Memory B cell (primary cell): Measurements from ENCODE around the gene CSTF2.
"Not testable (repeated sequence)": the region's sequence is repeated elsewhere in the genome, so short reads cannot be mapped to it uniquely, and the experiment has no call there.

ENCODE experiments used
- ATAC-seq: fragments of 150-1000 bp; cut with Tn5 transposase; 2 replicates; pipeline ENCODE4 v1.10.0; 2021; ENCODE audit warnings: low read depth, mild to moderate bottlenecking, moderate library complexity
- DNase-seq, 2 donors: peaks; one replicate each; pipeline ENCODE4 v3.0.0; 2022; ENCODE audit warnings: low spot score in 2 of 2
- H3K27ac Mint-ChIP-seq: one replicate; pipeline ENCODE4 v1.8.0; 2022; ENCODE audit warnings: mild to moderate bottlenecking, moderate library complexity, mixed read lengths
- H3K27me3 Mint-ChIP-seq: one replicate; pipeline ENCODE4 v1.8.0; 2022; ENCODE audit warnings: mixed read lengths
- H3K36me3 Mint-ChIP-seq: one replicate; pipeline ENCODE4 v1.8.0; 2022; ENCODE audit warnings: mild to moderate bottlenecking, mixed read lengths
- H3K4me1 Mint-ChIP-seq: one replicate; pipeline ENCODE4 v1.8.0; 2022; ENCODE audit warnings: mixed read lengths
- H3K4me3 Mint-ChIP-seq: one replicate; pipeline ENCODE4 v1.8.0; 2022; ENCODE audit warnings: mild to moderate bottlenecking, moderate library complexity, mixed read lengths
- H3K9me3 Mint-ChIP-seq: one replicate; pipeline ENCODE4 v1.8.0; 2022; ENCODE audit warnings: mixed read lengths

Gene CSTF2, protein sequence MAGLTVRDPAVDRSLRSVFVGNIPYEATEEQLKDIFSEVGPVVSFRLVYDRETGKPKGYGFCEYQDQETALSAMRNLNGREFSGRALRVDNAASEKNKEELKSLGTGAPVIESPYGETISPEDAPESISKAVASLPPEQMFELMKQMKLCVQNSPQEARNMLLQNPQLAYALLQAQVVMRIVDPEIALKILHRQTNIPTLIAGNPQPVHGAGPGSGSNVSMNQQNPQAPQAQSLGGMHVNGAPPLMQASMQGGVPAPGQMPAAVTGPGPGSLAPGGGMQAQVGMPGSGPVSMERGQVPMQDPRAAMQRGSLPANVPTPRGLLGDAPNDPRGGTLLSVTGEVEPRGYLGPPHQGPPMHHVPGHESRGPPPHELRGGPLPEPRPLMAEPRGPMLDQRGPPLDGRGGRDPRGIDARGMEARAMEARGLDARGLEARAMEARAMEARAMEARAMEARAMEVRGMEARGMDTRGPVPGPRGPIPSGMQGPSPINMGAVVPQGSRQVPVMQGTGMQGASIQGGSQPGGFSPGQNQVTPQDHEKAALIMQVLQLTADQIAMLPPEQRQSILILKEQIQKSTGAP

DNA sequence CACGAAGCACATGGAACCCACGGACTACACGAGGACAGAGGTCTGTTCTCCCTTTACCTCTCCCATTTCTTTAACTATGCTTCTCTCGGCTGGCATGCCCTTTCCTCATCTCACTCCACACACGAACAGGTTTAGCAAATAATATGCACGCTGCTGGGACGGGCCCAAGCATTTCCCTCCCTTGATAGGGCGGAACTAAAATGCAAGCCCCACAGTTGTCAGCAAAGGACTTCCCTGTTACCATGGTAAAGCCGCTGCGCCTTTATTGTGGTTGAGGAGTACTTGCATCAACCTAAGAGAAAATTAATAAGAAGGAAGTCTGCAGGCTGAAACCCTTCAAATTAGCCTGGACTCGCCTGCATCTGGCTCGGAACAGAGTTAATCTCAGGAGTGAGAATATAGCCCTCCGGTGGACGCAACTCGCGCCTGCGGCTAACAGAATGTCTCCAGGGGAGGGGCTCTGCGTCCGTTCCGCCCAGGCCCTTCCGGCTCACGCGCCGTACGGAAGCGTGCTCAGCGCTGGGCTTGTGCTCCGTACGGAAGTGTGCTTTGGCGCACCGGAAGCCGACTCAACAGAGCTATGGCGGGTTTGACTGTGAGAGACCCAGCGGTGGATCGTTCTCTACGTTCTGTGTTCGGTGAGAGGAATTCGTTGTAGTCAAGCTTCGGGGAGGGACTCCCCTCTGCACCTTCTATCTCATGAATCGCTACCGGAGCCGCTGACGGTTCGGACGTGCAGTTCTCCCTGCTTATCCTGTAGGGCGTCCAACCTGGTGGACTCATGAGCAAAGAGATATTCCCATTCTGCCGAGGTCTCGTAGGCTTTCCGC lies at the start of gene CSTF2:
Gene CSTF2 (plus strand): TSS at position 555 of the 830 bp plus-strand sequence. CDS start 26 bp downstream, at position 581.
- peaks cover 2% of the 10 kb centered on the region for H3K9me3 Mint-ChIP-seq
- H3K4me3 Mint-ChIP-seq: peak within 1 kb of the TSS; percentile 95
- DNase-seq: peak; percentile 63 to 66
- H3K27me3 Mint-ChIP-seq: peaks cover 5% of the 10 kb centered on the region
- peak; percentile 94 for ATAC-seq
- H3K4me1 Mint-ChIP-seq: peaks cover 5% of the 10 kb centered on the region
- H3K27ac Mint-ChIP-seq: peak within 1 kb of the TSS; percentile 98
- H3K36me3 Mint-ChIP-seq: peaks cover 15% of the 10 kb centered on the region

DNA sequence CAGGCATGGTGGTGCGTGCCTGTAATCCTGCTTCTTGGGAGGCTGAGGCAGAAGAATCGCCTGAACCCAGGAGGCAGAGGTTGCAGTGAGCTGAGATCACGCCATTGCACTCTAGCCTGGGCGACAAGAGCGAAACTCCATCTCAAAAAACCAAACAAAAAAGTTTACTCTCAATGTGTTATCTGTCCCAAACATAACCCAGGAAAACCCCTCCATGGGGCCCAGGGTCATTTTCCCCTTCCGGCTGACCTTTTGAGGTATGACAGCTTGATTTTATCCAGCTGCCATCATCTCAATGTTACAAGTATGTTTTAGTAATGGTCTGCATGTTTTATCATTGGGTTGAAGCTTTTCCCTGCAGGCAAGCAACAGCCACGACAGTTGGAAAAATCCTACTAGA lies 23.8 kb upstream of the CSTF2 start:
- not testable (repeated sequence) for H3K4me3 Mint-ChIP-seq, ATAC-seq, H3K4me1 Mint-ChIP-seq, H3K9me3 Mint-ChIP-seq, DNase-seq, H3K27ac Mint-ChIP-seq, H3K27me3 Mint-ChIP-seq, H3K36me3 Mint-ChIP-seq

DNA sequence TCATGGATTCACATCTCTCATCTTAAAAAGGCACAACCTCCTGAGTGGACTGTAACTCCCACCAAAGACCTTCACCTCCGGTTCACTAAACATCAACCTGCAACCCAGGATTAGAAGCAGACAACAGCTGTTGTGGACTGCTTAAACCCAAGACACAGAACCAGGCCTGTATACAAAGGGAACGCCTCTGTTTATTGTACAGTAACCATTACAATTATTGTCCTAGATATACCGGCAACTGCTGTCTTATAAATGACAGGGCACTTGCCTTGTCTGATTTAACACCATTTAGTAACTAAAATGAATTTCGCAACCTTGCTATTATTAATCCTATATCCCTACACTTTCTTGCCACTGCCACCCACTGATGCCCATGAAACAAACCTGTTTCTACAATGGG lies 22.8 kb upstream of the CSTF2 start:
- Mint-ChIP-seq H3K4me1 (no peaks in the 10 kb centered on the region), H3K9me3 (no peaks in the 10 kb centered on the region), H3K27me3 (peaks cover 1% of the 10 kb centered on the region), H3K27ac (no peak overlapping the region), H3K4me3 (no peak overlapping the region), H3K36me3 (no peaks in the 10 kb centered on the region)
- no peak for DNase-seq
- ATAC-seq: no peak

DNA sequence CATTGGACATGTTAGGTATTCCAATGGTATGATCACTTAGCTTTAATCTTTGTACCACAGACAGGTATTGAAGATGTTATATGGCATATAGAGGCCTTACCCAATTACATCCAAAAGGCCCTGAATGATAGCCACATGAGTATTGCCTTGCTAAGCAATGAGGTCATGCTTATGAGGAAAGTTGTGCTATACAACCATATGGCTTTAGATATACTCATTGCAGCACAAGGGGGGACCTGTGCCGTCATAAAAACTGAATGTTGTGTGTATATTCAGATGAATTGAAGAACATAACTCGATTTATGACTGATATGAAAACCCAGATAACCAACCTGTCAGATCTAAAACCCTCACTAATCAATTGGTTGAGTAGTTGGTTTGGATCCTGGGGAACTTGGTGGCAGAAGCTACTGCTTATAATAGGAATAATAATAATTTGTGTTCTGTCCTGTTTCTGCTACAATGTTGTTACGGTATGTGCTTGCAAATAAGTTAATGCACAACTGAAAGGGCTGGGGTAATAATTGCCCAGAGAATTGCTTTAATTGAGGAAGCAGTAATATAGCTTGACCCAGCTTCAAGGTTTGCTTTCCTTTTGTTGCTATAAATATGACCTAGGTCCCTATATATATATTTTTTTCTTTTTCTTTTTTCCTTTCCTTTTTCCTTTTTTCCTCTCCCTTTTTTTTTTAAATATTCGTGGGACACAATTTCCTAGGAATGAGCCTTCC lies 21.5 kb upstream of the CSTF2 start:
- H3K27me3 Mint-ChIP-seq: peaks cover 1% of the 10 kb centered on the region
- no peak for ATAC-seq
- H3K27ac Mint-ChIP-seq: no peak overlapping the region
- H3K36me3 Mint-ChIP-seq: no peaks in the 10 kb centered on the region
- no peaks in the 10 kb centered on the region for H3K4me1 Mint-ChIP-seq
- H3K9me3 Mint-ChIP-seq: no peaks in the 10 kb centered on the region
- no peak overlapping the region for H3K4me3 Mint-ChIP-seq
- DNase-seq: no peak

DNA sequence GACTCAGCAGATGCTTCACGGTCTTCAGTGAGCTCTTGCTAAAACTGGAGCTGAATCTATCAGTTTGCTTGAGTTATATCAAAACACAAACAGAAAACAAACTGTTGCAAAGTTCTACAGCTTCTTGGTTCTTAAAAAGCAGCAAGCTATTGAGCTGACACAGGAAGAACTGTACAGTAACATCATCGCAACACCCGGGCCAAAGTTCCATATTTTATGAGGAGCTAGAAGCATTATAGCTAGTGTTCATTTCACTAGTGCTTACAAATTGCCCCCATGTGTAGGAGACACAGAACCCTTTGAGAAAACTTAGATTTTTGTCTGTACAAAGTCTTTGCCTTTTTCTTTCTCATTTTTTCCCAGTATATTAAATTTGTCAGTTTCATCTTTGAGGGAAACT lies 17.3 kb upstream of the CSTF2 start:
- Mint-ChIP-seq H3K9me3 (peaks cover 6% of the 10 kb centered on the region), H3K4me3 (no peak overlapping the region), H3K36me3 (peaks cover 2% of the 10 kb centered on the region), H3K27me3 (peaks cover 1% of the 10 kb centered on the region), H3K4me1 (no peaks in the 10 kb centered on the region), H3K27ac (no peak overlapping the region)
- ATAC-seq: no peak
- DNase-seq: no peak

DNA sequence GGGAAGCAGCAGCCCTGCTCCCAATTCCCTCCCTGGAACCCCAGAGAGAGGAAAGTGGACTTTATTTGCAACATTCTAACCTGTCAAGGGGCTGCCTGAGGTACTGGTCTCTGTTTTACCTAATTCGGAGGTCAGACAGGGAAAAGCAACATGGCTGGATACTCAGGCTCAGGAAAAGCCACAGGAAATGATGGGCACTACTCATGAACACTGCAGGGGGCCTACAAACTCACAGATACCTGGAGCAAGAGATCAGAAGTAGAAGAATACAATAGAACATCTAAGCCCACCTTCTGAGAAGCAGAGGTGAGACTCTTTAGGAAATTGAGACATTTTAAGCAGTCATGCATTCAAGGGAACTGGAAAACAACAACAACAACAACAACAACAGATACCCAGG lies 15.4 kb upstream of the CSTF2 start:
- Mint-ChIP-seq H3K27me3 (peaks cover 8% of the 10 kb centered on the region), H3K9me3 (peaks cover 10% of the 10 kb centered on the region), H3K27ac (no peak overlapping the region), H3K36me3 (peaks cover 3% of the 10 kb centered on the region), H3K4me3 (no peak overlapping the region), H3K4me1 (no peaks in the 10 kb centered on the region)
- no peak for ATAC-seq
- DNase-seq: no peak

DNA sequence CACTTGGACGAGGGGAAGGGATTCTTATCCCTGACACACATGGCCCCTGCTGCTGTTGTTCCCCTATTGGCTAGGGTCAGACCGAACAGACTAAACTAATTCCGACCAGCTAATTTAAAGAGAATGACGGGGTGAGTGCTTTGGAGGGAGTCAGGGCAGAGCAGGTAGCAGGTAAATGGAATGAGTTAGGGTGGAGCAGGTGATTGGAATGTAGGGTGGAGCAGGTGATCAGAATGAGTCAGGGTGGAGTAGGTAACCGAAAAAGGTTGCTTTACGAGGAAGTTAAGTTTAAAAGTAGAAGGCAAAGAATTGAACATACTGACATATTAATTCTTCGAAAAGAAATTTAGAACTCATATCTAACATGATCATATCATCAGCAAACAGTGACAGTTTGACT lies 11.9 kb upstream of the CSTF2 start:
- DNase-seq, H3K36me3 Mint-ChIP-seq, H3K4me1 Mint-ChIP-seq, ATAC-seq, H3K4me3 Mint-ChIP-seq, H3K27ac Mint-ChIP-seq: not testable (repeated sequence)
- Mint-ChIP-seq H3K9me3 (peaks cover 12% of the 10 kb centered on the region), H3K27me3 (peaks cover 10% of the 10 kb centered on the region)

DNA sequence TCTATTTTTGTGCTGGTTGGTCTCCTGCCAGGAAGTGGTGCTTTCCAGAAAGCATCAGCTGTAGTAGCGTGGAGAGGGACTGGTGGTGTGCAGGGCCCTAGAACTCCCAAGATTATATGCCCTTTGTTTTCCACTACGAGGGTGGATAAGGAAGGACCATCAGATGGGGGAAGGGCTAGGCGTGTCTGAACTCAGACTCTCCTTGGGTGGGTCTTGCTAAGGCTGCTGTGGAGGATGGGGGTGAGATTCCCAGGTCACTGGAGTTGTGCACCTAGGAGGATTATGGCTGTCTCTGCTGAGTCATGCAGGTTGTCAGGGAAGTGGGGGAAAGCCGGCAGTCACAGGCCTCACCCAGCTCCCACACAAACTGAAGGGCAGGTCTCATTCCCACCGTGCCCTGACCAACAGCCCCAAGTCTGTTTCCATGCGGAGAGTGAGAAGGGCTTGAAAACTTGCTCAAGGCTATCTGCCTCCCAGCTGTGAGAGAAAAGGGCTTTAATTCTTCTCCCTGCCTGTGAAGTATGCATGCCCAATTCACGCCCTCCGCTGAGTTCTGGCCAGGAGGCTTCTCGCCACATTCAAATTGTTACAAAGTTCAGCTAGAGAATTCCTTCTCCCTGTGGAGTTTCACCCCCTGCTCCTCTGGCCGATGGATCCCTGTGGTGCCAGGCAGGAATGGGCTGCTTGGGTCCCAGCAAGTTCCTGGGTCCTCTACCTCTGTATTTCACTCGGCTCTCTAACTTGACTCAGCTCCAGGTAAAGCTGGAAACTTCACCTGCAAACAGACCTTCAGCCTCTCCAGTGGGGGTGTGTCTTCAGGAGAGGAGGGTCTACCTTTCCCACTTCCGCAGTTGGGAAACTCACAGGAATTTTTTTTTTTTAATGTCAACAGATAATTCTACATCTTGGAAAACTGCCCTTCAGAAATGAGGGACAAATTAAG lies 7.7 kb upstream of the CSTF2 start:
- Mint-ChIP-seq H3K27ac (no peak overlapping the region), H3K9me3 (peaks cover 6% of the 10 kb centered on the region), H3K4me3 (no peak overlapping the region), H3K27me3 (peaks cover 16% of the 10 kb centered on the region), H3K36me3 (peaks cover 2% of the 10 kb centered on the region), H3K4me1 (no peaks in the 10 kb centered on the region)
- ATAC-seq (no peak), DNase-seq (no peak)

DNA sequence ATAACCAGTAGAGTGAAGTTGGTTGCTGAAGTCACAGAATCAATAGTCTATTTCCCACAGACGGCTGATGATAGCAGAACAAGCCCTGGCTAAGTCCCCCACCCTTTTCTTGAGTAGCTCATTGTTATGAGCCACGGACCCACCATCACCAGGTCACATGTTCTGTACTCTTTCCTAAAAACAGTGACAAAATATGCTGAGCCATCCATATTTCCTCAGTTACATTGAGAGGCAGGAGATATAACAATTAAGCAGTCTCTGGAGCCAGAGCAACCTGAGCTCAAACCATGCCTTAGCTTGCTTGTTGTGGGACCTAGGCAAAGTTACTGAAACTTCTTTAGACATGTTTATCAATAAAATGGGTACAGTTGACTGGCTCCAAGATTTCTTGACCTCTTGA lies 2.9 kb upstream of the CSTF2 start:
- Mint-ChIP-seq H3K27me3 (peaks cover 7% of the 10 kb centered on the region), H3K27ac (no peak overlapping the region), H3K36me3 (peaks cover 4% of the 10 kb centered on the region), H3K4me1 (peaks cover 5% of the 10 kb centered on the region), H3K4me3 (no peak overlapping the region), H3K9me3 (peaks cover 2% of the 10 kb centered on the region)
- ATAC-seq: no peak
- DNase-seq: no peak

DNA sequence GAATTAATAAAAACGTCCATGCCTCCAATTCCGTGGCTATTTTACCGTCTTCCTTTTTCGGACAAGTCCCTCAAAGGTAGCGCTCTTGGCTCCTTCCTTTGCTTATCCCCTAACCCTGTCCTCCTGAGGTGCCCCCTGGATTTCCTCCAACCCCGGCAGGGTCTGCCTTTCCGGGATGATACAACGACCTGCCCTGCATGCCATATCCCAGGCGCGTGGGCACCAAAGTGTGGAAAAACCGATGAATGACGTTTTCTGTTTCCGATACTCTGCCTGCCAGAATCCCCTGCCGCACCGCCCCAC lies 706 bp upstream of the CSTF2 start:
- H3K27me3 Mint-ChIP-seq: peaks cover 7% of the 10 kb centered on the region
- ATAC-seq (no peak), DNase-seq (no peak)
- peaks cover 5% of the 10 kb centered on the region for H3K4me1 Mint-ChIP-seq
- H3K4me3 Mint-ChIP-seq: peak overlapping the region; percentile 95
- peaks cover 10% of the 10 kb centered on the region for H3K36me3 Mint-ChIP-seq
- peaks cover 2% of the 10 kb centered on the region for H3K9me3 Mint-ChIP-seq
- H3K27ac Mint-ChIP-seq: peak overlapping the region; percentile 98

DNA sequence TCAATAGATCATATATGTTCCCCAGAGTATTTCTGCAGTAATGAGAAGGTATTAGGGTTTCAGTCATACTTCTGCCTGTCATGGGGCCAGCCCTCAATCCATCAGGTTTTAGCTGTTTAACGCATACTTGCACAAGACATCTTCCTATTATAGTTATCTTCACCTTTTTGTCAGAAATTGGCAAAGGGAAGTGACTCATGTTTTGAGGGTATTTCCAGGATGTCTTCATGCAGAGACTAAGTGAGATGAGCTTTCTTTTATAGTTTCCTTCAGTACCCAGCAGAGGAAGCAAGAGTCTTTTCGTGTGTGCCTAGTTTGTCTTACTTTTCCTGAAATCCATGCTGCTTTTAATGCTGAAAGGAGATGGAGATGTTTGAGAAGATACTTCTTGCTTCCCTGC lies 9.5 kb downstream of the CSTF2 start:
- peak; percentile 92 for ATAC-seq
- peak in 1 of 2 donors; percentile 3 for DNase-seq
- Mint-ChIP-seq H3K27ac (peak overlapping the region; percentile 91), H3K4me1 (peaks cover 9% of the 10 kb centered on the region), H3K4me3 (peak overlapping the region; percentile 2), H3K36me3 (peaks cover 25% of the 10 kb centered on the region), H3K9me3 (no peaks in the 10 kb centered on the region), H3K27me3 (no peaks in the 10 kb centered on the region)

DNA sequence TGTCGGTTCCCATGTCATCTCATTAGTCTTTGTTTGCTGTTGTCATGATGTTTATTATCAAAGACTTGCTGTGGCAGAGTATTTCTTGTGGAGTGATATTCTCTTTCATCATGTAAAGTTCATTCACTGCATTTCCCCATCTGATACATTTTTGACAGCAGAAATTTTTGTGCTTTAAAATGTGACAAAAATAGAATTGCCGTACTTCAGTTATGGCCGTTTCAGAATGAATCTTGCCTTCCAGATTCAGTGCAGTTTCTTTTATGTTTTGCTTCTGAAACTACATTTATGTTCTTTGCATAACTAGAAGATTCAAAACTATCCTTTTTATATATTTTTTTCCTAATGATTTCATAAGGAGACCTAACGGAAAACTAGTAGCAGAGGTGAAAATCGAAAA lies 10.0 kb downstream of the CSTF2 start:
- peaks cover 22% of the 10 kb centered on the region for H3K36me3 Mint-ChIP-seq
- H3K4me3 Mint-ChIP-seq: peak overlapping the region; percentile 2
- DNase-seq: no peak
- H3K9me3 Mint-ChIP-seq: no peaks in the 10 kb centered on the region
- ATAC-seq: no peak
- peaks cover 9% of the 10 kb centered on the region for H3K4me1 Mint-ChIP-seq
- no peaks in the 10 kb centered on the region for H3K27me3 Mint-ChIP-seq
- H3K27ac Mint-ChIP-seq: peak overlapping the region; percentile 91

DNA sequence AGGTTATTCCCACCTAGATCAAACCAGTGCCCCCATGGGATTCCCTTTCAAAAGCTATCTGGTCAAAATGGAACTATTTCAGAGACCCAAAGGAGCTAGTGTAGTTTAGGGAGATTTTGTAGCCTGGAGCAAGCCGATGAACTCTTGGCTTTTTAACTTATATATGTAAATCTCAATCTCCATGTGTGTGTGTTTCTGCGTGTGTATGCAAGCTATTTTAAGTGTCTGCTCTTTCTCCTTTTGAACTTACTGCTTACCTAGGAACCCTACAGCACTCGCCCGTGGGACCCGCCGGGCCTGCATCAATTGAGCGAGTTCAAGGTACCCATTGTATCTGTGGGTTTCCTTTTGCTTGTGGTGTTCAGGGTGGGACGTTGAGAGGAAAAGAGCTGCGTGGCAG lies 10.4 kb downstream of the CSTF2 start:
- Mint-ChIP-seq H3K27me3 (no peaks in the 10 kb centered on the region), H3K36me3 (peaks cover 22% of the 10 kb centered on the region), H3K4me3 (no peak overlapping the region), H3K9me3 (no peaks in the 10 kb centered on the region), H3K27ac (peak overlapping the region; percentile 24), H3K4me1 (peaks cover 9% of the 10 kb centered on the region)
- no peak for DNase-seq
- ATAC-seq: no peak
